WTC11 (cell line): ENCODE data around the gene MFSD1.

Source experiments
- CTCF ChIP-seq: fragments of 200-600 bp; IDR thresholded peaks from 2 replicates; pipeline ENCODE4 v1.8.0; 2022; ENCODE audit warnings: antibody characterized with exemption
- SP1 ChIP-seq: sonication (generic); formaldehyde crosslinking; conservative IDR thresholded peaks from 2 replicates; pipeline ENCODE4 v1.8.1; 2022; ENCODE audit warnings: missing genetic modification reagents
- ZNF263 ChIP-seq: sonication (generic); formaldehyde crosslinking; IDR thresholded peaks from 2 replicates; pipeline ENCODE4 v1.8.1; 2022; ENCODE audit warnings: low read depth, mild to moderate bottlenecking, moderate library complexity, missing genetic modification reagents

- TF ChIP-seq ZNF263 (no peak), SP1 (CRISPR knock-in tag) (no peak), CTCF (no peak)
Observed at GRCh38 chr3:158769549-158769948, 32.3 kb upstream of the MFSD1 start.
